CD4-positive, alpha-beta T cell treated with Interferon gamma for 1 hour (primary cell): ENCODE data around the gene ZNF778.
A peak's percentile ranks its signal among the peaks of the same experiment; 100 is the strongest.

Source experiments
- DNase-seq: peaks from one replicate; pipeline ENCODE4 v3.0.0-alpha.2; 2020

The ZNF778 gene

GRCh38 chr16:89194340-89195311 lies 22.9 kb upstream of the ZNF778 start:
- DNase-seq, result no peak

- DNase-seq, result no peak
Measured at GRCh38 chr16:89195521-89196171, 21.9 kb upstream of the ZNF778 start.

- no peak for DNase-seq
Measured at GRCh38 chr16:89197033-89197632, 20.4 kb upstream of the ZNF778 start.

GRCh38 chr16:89197633-89198416 lies 19.7 kb upstream of the ZNF778 start:
- DNase-seq, result no peak

GRCh38 chr16:89198417-89199240 lies 18.9 kb upstream of the ZNF778 start:
- DNase-seq, result no peak

- no peak for DNase-seq
Measured at GRCh38 chr16:89199241-89200123, 18.0 kb upstream of the ZNF778 start.

- no peak for DNase-seq
Measured at GRCh38 chr16:89200124-89200849, 17.2 kb upstream of the ZNF778 start, which contains the start of gene SLC22A31. TSS of gene SLC22A31 (minus strand) at chr16:89200537. CDS start at chr16:89200501, 36 bp downstream.

GRCh38 chr16:89200850-89201411 lies 16.6 kb upstream of the ZNF778 start:
- no peak for DNase-seq

- DNase-seq, result peak; percentile 76
Measured at GRCh38 chr16:89201439-89202377, 15.8 kb upstream of the ZNF778 start.

GRCh38 chr16:89202422-89203215 lies 14.9 kb upstream of the ZNF778 start:
- no peak for DNase-seq

- no peak for DNase-seq
Measured at GRCh38 chr16:89207993-89208392, 9.5 kb upstream of the ZNF778 start.

GRCh38 chr16:89209522-89210044 lies 7.9 kb upstream of the ZNF778 start:
- DNase-seq, result no peak

- no peak for DNase-seq
Measured at GRCh38 chr16:89210165-89210903, 7.2 kb upstream of the ZNF778 start.

GRCh38 chr16:89210904-89211515 lies 6.5 kb upstream of the ZNF778 start:
- no peak for DNase-seq

GRCh38 chr16:89216315-89217137 lies 977 bp upstream of the ZNF778 start:
- peak; percentile 79 for DNase-seq

- no peak for DNase-seq
Measured at GRCh38 chr16:89217138-89217387, 440 bp upstream of the ZNF778 start.
